OCI-LY3 (cell line): ENCODE measurements around the gene TP53I11.

Experiments
- H2AFZ ChIP-seq: fragments of 200-600, 300-600 bp; shearing (Covaris generic); 2 replicates; pipeline ENCODE4 v1.6.0; 2014; ENCODE audit warnings: antibody characterized with exemption, low read depth, low read length
- H3K27ac ChIP-seq: fragments of 200-600, 300-600 bp; sonication (generic); 2 replicates; pipeline ENCODE4 v1.5.1; 2014; ENCODE audit warnings: mild to moderate bottlenecking, low read length, moderate library complexity, mixed read lengths
- H3K27me3 ChIP-seq: fragments of 200-600, 300-600 bp; sonication (generic); 2 replicates; pipeline ENCODE4 v1.6.1; 2014; ENCODE audit warnings: low read depth, low read length, mixed read lengths
- H3K36me3 ChIP-seq: fragments of 200-600, 300-600 bp; sonication (generic); replicated peaks from 2 replicates; pipeline ENCODE3; 2014; ENCODE audit warnings: low read depth, low read length, mixed read lengths
- H3K4me1 ChIP-seq: fragments of 300-600, 200-600 bp; sonication (generic); 2 replicates; pipeline ENCODE4 v1.6.1; 2014; ENCODE audit warnings: low read length, mixed read lengths
- H3K4me2 ChIP-seq: fragments of 200-600, 300-600 bp; sonication (generic); 2 replicates; pipeline ENCODE4 v1.6.1; 2014; ENCODE audit warnings: low read length, mixed read lengths
- H3K4me3 ChIP-seq: fragments of 300-600, 200-600 bp; sonication (generic); 2 replicates; pipeline ENCODE4 v1.5.1; 2014; ENCODE audit warnings: antibody characterized with exemption, mild to moderate bottlenecking, low read length, moderate library complexity
- H3K79me2 ChIP-seq: fragments of 300-600, 200-600 bp; shearing (Covaris generic); 2 replicates; pipeline ENCODE4 v1.6.1; 2014; ENCODE audit warnings: mild to moderate bottlenecking, low read length, mixed read lengths
- H3K9ac ChIP-seq: fragments of 300-600, 200-600 bp; shearing (Covaris generic); 2 replicates; pipeline ENCODE4 v1.6.0; 2014; ENCODE audit warnings: mild to moderate bottlenecking, low read length, moderate library complexity
- H3K9me3 ChIP-seq: fragments of 200-600, 300-600 bp; shearing (Covaris generic); 2 replicates; pipeline ENCODE4 v1.6.1; 2014; ENCODE audit warnings: low read length, mixed read lengths; ENCODE audit not compliant: insufficient read depth
- H4K20me1 ChIP-seq: fragments of 200-600, 300-600 bp; sonication (generic); 2 replicates; pipeline ENCODE4 v1.6.1; 2016; ENCODE audit warnings: low read length, mixed read lengths; ENCODE audit not compliant: insufficient read depth
- CTCF ChIP-seq: fragments of 200-600, 300-600 bp; sonication (generic); IDR thresholded peaks from 2 replicates; pipeline ENCODE4 v1.5.1; 2014; ENCODE audit warnings: antibody characterized with exemption, low read length, low read depth
- EZH2phosphoT487 ChIP-seq: fragments of 200-600 bp; shearing (Covaris generic); IDR thresholded peaks from 2 replicates; pipeline ENCODE4 v1.6.1; 2018; ENCODE audit warnings: antibody characterized with exemption, mixed run types, low read depth

Gene TP53I11

GRCh38 chr11:44990665-44991064 lies 40.0 kb upstream of the TP53I11 start:
- no peak overlapping the region for H2AFZ ChIP-seq
- H3K27ac ChIP-seq: no peak overlapping the region
- no peak for TF ChIP-seq CTCF
- TF ChIP-seq EZH2phosphoT487: no peak

GRCh38 chr11:44989831-44990566 lies 39.3 kb upstream of the TP53I11 start:
- H3K4me1 ChIP-seq: peaks cover 16% of the 10 kb centered on the region
- no peaks in the 10 kb centered on the region for H3K9me3 ChIP-seq
- no peaks in the 10 kb centered on the region for H3K27me3 ChIP-seq
- H3K79me2 ChIP-seq: no peaks in the 10 kb centered on the region
- H3K4me3 ChIP-seq: no peak overlapping the region
- H3K36me3 ChIP-seq: no peaks in the 10 kb centered on the region
- TF ChIP-seq EZH2phosphoT487 (no peak), CTCF (no peak)
- no peak overlapping the region for H3K9ac ChIP-seq
- H4K20me1 ChIP-seq: no peaks in the 10 kb centered on the region
- H2AFZ ChIP-seq: no peak overlapping the region
- H3K4me2 ChIP-seq: no peak overlapping the region
- H3K27ac ChIP-seq: no peak overlapping the region

More at GRCh38 chr11:44990665-44991064, 40.0 kb upstream of the TP53I11 start:
- Histone ChIP-seq H3K79me2 (no peaks in the 10 kb centered on the region), H3K36me3 (no peaks in the 10 kb centered on the region), H3K4me1 (peaks cover 16% of the 10 kb centered on the region), H4K20me1 (no peaks in the 10 kb centered on the region), H3K27me3 (no peaks in the 10 kb centered on the region), H3K9me3 (no peaks in the 10 kb centered on the region), H3K4me3 (no peak overlapping the region), H3K9ac (no peak overlapping the region), H3K4me2 (no peak overlapping the region)

GRCh38 chr11:44988981-44989635 lies 38.4 kb upstream of the TP53I11 start:
- TF ChIP-seq EZH2phosphoT487 (no peak), CTCF (no peak)
- Histone ChIP-seq H3K4me2 (no peak overlapping the region), H3K4me3 (no peak overlapping the region), H3K27ac (no peak overlapping the region), H3K9me3 (no peaks in the 10 kb centered on the region), H3K79me2 (no peaks in the 10 kb centered on the region), H3K27me3 (no peaks in the 10 kb centered on the region), H3K4me1 (peaks cover 20% of the 10 kb centered on the region), H3K36me3 (no peaks in the 10 kb centered on the region), H4K20me1 (no peaks in the 10 kb centered on the region), H3K9ac (no peak overlapping the region), H2AFZ (no peak overlapping the region)

GRCh38 chr11:44988111-44988510 lies 37.4 kb upstream of the TP53I11 start:
- Histone ChIP-seq H3K4me2 (no peak overlapping the region), H3K4me3 (no peak overlapping the region), H3K36me3 (no peaks in the 10 kb centered on the region), H3K27ac (no peak overlapping the region), H2AFZ (no peak overlapping the region), H3K9me3 (no peaks in the 10 kb centered on the region), H3K27me3 (no peaks in the 10 kb centered on the region), H3K79me2 (no peaks in the 10 kb centered on the region), H3K9ac (no peak overlapping the region), H4K20me1 (no peaks in the 10 kb centered on the region), H3K4me1 (peaks cover 27% of the 10 kb centered on the region)
- no peak for TF ChIP-seq CTCF
- TF ChIP-seq EZH2phosphoT487: no peak
